ENCODE measurements around the gene DAGLA. TPM values are rescaled to one million over a fixed set of nuclear protein-coding genes. Genes with fewer than 3 reads are reported as not detected.

Gene DAGLA
- total RNA-seq, 4 donors from 2014 or later: 1.1 to 3.2 (median 1.8) TPM

DNA sequence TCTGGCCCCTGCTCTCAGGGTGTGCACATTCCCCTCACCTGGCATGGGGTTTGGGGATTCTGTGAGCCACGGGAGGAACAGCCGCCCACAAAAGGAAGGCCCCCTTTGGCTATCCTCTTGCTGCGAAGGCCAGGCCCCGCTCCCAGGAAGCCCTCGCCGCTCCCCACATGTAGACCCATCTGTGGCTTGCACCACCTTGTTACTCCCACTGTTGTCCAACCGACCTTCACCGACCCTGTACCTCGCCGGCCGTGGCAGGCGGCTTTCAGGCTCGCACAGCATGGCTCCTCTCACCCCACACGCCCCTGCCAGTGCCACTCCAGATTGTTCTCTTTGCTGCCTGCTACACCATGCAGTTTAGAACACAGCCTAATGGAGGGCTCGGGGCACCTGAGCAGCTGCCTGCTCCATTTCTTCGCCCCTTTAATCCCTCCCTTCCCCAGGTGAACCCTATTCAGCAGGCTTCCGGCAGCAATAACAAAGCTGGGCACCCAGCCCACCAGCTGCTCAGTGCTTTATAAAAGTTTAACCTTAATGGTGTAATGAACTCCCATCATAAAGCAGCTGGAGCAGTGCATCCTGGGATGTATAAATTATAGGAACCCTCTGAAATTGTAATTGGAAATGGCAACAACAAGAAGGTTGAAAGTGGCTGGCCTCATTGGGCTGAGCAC is 10.7 kb downstream of the DAGLA start:
- TF ChIP-seq, protein P1, sequence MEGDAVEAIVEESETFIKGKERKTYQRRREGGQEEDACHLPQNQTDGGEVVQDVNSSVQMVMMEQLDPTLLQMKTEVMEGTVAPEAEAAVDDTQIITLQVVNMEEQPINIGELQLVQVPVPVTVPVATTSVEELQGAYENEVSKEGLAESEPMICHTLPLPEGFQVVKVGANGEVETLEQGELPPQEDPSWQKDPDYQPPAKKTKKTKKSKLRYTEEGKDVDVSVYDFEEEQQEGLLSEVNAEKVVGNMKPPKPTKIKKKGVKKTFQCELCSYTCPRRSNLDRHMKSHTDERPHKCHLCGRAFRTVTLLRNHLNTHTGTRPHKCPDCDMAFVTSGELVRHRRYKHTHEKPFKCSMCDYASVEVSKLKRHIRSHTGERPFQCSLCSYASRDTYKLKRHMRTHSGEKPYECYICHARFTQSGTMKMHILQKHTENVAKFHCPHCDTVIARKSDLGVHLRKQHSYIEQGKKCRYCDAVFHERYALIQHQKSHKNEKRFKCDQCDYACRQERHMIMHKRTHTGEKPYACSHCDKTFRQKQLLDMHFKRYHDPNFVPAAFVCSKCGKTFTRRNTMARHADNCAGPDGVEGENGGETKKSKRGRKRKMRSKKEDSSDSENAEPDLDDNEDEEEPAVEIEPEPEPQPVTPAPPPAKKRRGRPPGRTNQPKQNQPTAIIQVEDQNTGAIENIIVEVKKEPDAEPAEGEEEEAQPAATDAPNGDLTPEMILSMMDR (IDR thresholded peaks at IDR 0.05; ENCODE audit: low read depth): no peak

DNA sequence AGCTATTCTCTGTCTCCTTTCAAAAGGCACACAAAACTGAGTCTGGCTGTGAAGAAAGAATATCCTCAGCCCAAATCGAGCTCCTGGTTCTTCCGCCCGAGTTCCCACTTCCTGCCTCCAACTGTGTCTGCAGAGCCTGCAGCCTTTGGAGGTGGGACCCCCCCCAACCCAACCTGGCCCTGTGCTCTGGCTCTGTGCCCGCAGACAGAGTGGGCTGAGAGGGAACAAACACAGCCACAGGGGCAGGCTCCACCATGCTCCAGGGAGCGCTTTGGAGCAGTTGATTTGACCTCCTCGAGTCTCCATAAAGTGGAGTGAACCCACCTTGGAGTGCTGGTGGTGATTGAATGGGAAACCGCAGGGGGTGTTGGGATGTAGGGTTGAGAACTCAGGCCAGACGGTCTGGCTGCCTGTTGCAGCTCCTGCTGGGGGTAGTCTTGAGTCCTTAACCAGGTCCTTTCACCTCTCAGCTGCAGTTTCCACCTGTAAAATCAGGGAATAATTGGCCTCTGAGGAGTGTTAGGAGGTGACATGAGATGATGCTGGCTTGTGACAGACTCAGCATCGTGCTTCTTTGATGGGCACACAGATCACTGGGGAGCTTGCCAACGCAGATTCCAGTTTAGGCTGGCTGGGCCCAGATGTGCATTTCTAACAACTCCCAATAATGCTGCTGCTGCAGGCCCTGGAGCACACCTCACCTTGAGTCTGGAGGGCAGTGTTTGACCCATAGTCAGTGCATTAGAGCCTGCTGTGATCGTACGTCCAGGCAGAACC is 11.4 kb downstream of the DAGLA start:
- TF ChIP-seq, protein P1 (IDR thresholded peaks at IDR 0.05; ENCODE audit: low read depth): no peak

DNA sequence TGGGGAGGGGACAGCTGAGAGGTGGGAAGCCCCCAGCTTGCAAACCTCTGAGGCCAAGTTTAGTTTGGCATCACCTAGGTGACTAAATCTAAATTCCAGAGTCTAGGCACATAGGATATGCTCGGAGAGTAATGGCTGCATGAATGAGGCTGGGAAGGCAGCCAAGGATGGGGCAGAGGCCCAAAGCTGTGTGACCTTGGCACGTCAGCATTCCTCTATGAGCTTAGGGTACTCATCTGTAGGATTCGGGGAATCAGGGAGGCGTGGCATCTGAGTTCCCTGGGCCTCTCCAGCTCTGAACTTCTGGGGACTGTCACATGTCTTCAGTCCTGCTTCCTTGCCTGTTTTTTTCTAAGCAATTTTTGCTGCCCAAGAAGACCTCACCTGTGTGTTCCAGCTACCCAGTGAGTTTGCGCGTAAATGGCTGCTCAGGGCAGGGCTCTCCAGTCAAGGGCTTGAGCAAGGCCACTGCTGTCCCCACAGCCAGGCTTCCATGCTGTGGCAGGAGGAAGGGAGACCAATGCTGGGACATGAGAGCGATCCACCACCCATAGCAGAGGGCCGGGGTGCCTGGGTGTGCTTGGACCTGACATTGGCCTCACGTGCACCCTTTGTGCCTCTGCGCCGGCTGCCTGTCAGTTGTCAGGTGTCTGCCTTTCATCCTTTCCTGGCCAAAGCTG is 13.9 kb downstream of the DAGLA start:
- TF ChIP-seq, protein P1 (IDR thresholded peaks at IDR 0.05; ENCODE audit: low read depth): no peak

DNA sequence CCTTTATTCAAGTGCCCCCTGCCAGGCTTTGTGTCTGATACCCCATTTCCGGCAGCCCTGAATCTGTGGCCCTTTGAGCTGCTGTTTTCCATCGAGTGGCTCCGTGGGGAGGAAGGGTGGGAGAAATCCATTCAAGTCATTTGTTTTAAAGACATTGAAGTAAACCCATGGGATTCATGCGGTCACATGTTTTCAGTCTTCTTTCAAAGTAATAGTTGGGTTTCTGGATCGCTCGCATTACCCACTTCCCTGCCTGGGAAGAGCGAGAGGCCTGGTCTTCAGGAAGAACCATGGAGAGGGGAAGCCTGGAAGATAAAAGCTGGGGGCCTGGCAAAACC is 14.4 kb downstream of the DAGLA start:
- TF ChIP-seq, protein P1 (IDR thresholded peaks at IDR 0.05; ENCODE audit: low read depth): no peak

DNA sequence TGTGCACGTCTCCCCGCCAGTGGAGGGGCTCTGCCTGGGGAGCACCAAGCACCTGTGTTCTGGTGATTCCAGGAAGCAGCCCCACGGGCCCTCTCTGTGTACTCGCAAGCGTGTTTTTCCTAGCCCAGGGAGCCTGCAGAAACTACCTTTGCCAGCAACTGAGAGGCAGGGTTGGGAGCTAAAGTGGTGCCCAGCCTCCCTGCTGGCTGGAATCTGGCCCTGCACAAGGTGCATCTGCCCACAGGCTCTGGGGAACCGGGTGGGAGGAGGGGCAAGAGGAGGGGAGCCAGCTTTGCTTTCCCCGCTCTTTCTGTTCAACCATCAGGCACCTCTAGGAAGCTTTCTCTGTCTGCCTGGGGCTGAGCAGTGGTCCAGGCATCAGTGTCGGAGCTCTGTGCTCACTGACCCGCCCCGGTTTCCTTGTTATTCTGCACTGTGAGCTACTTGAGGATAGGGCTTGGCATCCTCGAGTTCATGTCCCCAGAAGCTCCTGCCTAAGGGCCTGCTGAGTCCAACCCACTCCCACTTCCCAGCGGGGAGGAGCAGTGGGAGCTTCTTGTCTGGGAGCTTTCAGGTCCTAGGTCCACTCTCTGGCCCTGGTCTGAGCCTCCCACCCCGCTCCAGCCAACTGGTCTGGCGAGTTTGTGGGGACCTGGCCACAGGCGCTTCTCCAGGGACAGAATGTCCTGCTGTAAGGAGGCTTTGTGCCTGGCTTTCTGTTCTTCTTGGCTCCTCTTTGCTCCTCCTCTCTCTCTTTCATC is 14.9 kb downstream of the DAGLA start:
- TF ChIP-seq, protein P1 (IDR thresholded peaks at IDR 0.05; ENCODE audit: low read depth): no peak

DNA sequence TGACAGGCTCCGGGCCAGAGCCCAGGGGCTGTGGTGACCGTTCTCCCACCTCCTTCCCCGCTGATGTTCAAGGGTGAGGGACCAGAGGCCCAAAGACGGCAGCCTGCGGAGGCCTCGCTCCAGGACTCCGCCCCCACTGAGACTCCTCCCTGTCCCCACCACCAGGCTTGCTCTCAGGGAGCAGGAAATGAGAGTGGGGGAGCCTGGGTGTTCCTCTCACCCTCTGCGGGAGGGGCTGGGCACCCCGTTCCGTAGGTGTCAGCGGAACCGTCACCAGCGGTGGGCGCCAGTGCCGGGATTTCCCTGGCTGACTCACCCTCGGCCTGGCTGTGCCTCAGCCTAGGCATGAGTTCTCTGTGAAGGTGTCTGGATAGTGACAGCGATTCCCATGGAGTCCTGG is 15.7 kb downstream of the DAGLA start:
- TF ChIP-seq, protein P1 (IDR thresholded peaks at IDR 0.05; ENCODE audit: low read depth): no peak

All from subcutaneous adipose tissue (tissue), 4 donors.